Uterus (tissue), 2 donors: Measurements from ENCODE around the gene MAPRE3.
A peak's percentile ranks its signal among the peaks of the same experiment; 100 is the strongest.

Experiments
- POLR2A ChIP-seq, 2 donors: fragments of 450-650 bp; IDR thresholded peaks; one replicate each; pipeline ENCODE4 v1.6.1; 2016; ENCODE audit warnings: antibody characterized with exemption in 2 of 2, mild to moderate bottlenecking in 1 of 2, moderate library complexity in 1 of 2
- TF ChIP-seq, protein P1 (sequence below), 4 experiments: fragments of 200-600 bp in 2 of 4; fragments of 450-650 bp in 2 of 4; sonication (generic) in 2 of 4; IDR thresholded peaks; one replicate each; pipeline ENCODE4 v1.5.1; 2016 to 2019; ENCODE audit warnings: antibody characterized with exemption in 4 of 4, mild to moderate bottlenecking in 2 of 4, moderate library complexity in 1 of 4

DNA sequence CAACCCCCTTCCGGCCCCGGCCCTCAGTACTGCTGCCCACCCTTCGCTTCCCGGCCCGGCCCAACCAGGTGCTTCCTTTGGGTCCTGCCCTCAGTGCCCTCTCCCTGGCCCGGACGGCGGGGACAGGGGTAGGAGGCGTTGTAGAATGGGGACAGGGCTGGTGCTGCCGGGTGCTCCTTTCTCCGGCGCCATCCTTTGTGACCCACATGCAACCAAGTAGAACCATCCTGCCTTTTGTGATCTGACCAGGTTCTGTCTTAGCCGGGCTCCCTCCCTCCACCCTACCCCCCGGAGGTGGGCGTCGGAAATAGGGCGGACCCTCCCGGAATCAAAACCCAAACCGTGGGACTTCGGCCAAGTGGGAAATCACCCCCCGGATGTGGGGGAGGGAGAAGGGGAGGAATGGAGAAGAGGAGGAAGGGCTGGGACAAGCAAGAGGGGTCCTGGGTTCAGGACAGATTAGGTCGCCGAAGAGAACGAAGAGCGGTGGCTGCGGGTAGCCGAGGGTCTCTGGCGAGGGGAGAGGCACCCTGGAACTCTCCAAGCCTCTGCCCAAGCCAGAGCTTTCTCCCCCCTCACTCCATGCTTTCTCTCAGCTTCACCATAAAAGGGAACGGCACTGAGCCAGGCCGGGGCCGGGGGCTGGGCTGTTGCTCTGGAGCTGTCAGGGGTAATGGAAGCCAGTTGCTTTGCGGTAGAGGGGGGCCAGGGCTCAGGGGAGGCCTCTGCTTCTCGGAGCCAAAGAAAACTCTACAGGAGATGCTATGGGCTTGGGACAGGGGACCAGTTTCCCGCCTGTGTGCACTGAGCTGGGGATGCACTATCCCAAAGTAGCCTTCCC is 101.8 kb downstream of the MAPRE3 start:
- TF ChIP-seq, protein P1, sequence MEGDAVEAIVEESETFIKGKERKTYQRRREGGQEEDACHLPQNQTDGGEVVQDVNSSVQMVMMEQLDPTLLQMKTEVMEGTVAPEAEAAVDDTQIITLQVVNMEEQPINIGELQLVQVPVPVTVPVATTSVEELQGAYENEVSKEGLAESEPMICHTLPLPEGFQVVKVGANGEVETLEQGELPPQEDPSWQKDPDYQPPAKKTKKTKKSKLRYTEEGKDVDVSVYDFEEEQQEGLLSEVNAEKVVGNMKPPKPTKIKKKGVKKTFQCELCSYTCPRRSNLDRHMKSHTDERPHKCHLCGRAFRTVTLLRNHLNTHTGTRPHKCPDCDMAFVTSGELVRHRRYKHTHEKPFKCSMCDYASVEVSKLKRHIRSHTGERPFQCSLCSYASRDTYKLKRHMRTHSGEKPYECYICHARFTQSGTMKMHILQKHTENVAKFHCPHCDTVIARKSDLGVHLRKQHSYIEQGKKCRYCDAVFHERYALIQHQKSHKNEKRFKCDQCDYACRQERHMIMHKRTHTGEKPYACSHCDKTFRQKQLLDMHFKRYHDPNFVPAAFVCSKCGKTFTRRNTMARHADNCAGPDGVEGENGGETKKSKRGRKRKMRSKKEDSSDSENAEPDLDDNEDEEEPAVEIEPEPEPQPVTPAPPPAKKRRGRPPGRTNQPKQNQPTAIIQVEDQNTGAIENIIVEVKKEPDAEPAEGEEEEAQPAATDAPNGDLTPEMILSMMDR (IDR thresholded peaks at IDR 0.05) = no peak
- TF ChIP-seq POLR2A (IDR thresholded peaks at IDR 0.05) = peak in 1 of 2 donors; percentile 17
